Uterus (tissue), 4 donors: ENCODE results near the gene RAB4B. TPM values are rescaled to one million over a fixed set of nuclear protein-coding genes. Genes with fewer than 3 reads are reported as not detected.

Source experiments
- total RNA-seq, 4 donors: library from RNA; depleted of rRNA in 3 of 4; stranded (reverse); fragments of >200 nt in 3 of 4; gene quantifications; one replicate each; pipeline versions ENCODE4 v1.1.0 to v1.2.4, GENCODE V29; 2014 to 2023
- donor health status: DM: yes; HTN: yes; CAD: no.

Gene RAB4B
- total RNA-seq, 4 donors from 2014 or later: 7.4 to 26.3 (median 18.1) TPM

Other genes with a start within 250 kb of the RAB4B start
- gene SHKBP1, start 201.4 kb upstream of the RAB4B start, total RNA-seq: 10 to 100 TPM; 15.1 to 57.4 (median 21.9) TPM
- 1,000 to 10,000 TPM in 1 of 4 donors, 100 to 1,000 TPM in 3; 163 to 1,000 (median 501) TPM for gene LTBP4, start 176.9 kb upstream of the RAB4B start, total RNA-seq
- gene NUMBL, start 87.6 kb upstream of the RAB4B start, total RNA-seq: 10 to 100 TPM; 18.8 to 90.5 (median 44.3) TPM
- gene COQ8B, start 61.4 kb upstream of the RAB4B start, total RNA-seq: 10 to 100 TPM in 3 of 4 donors, 1 to 10 TPM in 1; 9.7 to 51.8 (median 35.6) TPM
- gene ITPKC, start 61.1 kb upstream of the RAB4B start, total RNA-seq: 10 to 100 TPM; 14.4 to 41.5 (median 22.8) TPM
- 1 to 10 TPM in 1 of 4 donors, under 1 TPM in 1, not detected in 2; 0.48 to 6.1 TPM for gene ACTMAP, start 27.8 kb upstream of the RAB4B start, total RNA-seq
- gene SNRPA, start 27.0 kb upstream of the RAB4B start, total RNA-seq: 10 to 100 TPM; 12.8 to 70.2 (median 19.0) TPM
- 1 to 10 TPM in 1 of 4 donors, not detected in 3; 2.8 TPM for gene MIA, start 2.7 kb upstream of the RAB4B start, total RNA-seq
- 100 to 1,000 TPM in 1 of 4 donors, 10 to 100 TPM in 3; 33.2 to 164 (median 78.1) TPM for gene EGLN2, start 20.9 kb downstream of the RAB4B start, total RNA-seq
- under 1 TPM in 1 of 4 donors, not detected in 3; 0.64 TPM for gene CYP2A6, start 72.2 kb downstream of the RAB4B start, total RNA-seq
- gene CYP2A7, start 104.0 kb downstream of the RAB4B start, total RNA-seq: 1 to 10 TPM in 1 of 4 donors, not detected in 3; 2.3 TPM
- not detected for gene CYP2B6, start 213.0 kb downstream of the RAB4B start, total RNA-seq